ENCODE data around the gene HHIPL1.

HHIPL1 gene

DNA sequence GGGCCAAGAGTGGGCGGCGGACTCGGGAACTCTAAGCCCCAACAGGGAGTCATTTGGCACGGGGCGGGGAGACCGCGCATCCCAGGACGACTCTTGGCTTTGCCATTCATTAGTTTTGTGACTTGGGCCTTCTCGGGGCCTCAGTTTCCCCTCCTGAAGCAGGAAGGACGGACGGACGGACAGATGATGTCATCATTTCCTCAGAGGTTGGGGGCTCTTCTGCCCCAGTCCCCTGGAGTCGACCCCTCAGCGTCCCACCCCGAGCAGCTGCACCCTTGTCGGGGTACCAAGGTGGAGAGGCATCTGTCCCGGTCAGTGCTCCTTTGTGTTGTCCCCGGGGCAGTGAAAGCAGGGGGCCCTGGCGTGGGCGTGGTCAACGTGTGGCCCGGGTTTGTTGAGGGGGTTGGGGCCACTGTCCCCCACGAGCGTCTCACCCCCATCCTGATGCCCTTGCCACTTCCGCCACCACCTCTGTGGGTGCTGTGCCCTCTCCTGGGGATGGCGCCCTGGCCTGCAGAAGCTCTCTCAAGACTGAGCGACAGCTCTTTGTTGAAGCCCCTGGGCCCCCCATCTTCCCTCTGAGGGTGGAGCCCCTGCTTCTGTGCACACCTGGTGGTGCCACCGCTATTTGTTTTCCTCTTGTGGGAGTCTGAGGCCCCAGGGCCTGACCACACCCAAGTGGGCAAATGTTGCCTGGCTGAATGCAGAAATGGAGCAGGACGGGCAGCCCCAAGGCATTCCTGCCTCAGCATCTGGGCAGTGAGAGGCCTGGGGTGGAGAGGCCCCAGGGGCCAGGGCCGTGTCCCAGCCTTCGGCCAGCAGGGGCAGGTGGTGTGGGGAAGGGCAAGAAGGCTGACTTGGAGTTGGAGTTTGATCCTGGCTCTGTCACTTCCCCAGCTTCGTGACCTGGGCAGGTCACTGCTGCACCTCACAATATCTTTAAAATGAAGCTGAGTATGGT lies 896 bp downstream of the HHIPL1 start:
- Histone ChIP-seq H3K4me3 (peak overlapping the region; percentile 58), H3K36me3 (no peaks in the 10 kb centered on the region), H3K9me3 (no peaks in the 10 kb centered on the region), H3K4me2 (peak overlapping the region; percentile 68), H3K27ac (no peak overlapping the region), H4K20me1 (peaks cover 7% of the 10 kb centered on the region; the same call in 1 of the 2 replicates), H3K4me1 (peaks cover 25% of the 10 kb centered on the region), H3K27me3 (peaks cover 42% of the 10 kb centered on the region), H3K9ac (no peak overlapping the region)
- TF ChIP-seq Cebpa-rat (IDR thresholded peaks at IDR 0.05): no peak

GRCh38 chr14:99647411-99647810 lies 2.5 kb downstream of the HHIPL1 start:
- no peaks in the 10 kb centered on the region for H3K36me3 ChIP-seq
- H4K20me1 ChIP-seq: peaks cover 7% of the 10 kb centered on the region; the same call in 1 of the 2 replicates

GRCh38 chr14:99648027-99648784 lies 3.3 kb downstream of the HHIPL1 start:
- Histone ChIP-seq H3K4me2 (no peak overlapping the region), H4K20me1 (peaks cover 7% of the 10 kb centered on the region; the same call in 1 of the 2 replicates), H3K9me3 (no peaks in the 10 kb centered on the region), H3K9ac (no peak overlapping the region), H3K36me3 (no peaks in the 10 kb centered on the region), H3K4me3 (no peak overlapping the region), H3K27me3 (peaks cover 38% of the 10 kb centered on the region), H3K4me1 (peaks cover 41% of the 10 kb centered on the region), H3K27ac (no peak overlapping the region)
- no peak for TF ChIP-seq Cebpa-rat (IDR thresholded peaks at IDR 0.05)

More at GRCh38 chr14:99647411-99647810, 2.5 kb downstream of the HHIPL1 start:
- Histone ChIP-seq H3K27me3 (peaks cover 42% of the 10 kb centered on the region), H3K27ac (no peak overlapping the region), H3K4me1 (peaks cover 36% of the 10 kb centered on the region), H3K9ac (no peak overlapping the region), H3K4me3 (no peak overlapping the region), H3K4me2 (no peak overlapping the region), H3K9me3 (no peaks in the 10 kb centered on the region)
- TF ChIP-seq Cebpa-rat (IDR thresholded peaks at IDR 0.05): no peak

GRCh38 chr14:99649219-99649618 lies 4.3 kb downstream of the HHIPL1 start:
- Histone ChIP-seq H4K20me1 (no peaks in the 10 kb centered on the region; the same call in 1 of the 2 replicates), H3K9ac (no peak overlapping the region), H3K36me3 (no peaks in the 10 kb centered on the region), H3K27me3 (peaks cover 28% of the 10 kb centered on the region), H3K4me2 (no peak overlapping the region), H3K4me1 (peaks cover 42% of the 10 kb centered on the region), H3K4me3 (no peak overlapping the region), H3K9me3 (no peaks in the 10 kb centered on the region), H3K27ac (no peak overlapping the region)
- no peak for TF ChIP-seq Cebpa-rat (IDR thresholded peaks at IDR 0.05)

- no peak for TF ChIP-seq Cebpa-rat (IDR thresholded peaks at IDR 0.05)
- no peaks in the 10 kb centered on the region; the same call in 1 of the 2 replicates for H4K20me1 ChIP-seq
- H3K27me3 ChIP-seq: peaks cover 24% of the 10 kb centered on the region
- H3K9ac ChIP-seq: no peak overlapping the region
- peaks cover 44% of the 10 kb centered on the region for H3K4me1 ChIP-seq
- H3K9me3 ChIP-seq: no peaks in the 10 kb centered on the region
- H3K27ac ChIP-seq: no peak overlapping the region
- no peaks in the 10 kb centered on the region for H3K36me3 ChIP-seq
- no peak overlapping the region for H3K4me2 ChIP-seq
- no peak overlapping the region for H3K4me3 ChIP-seq
Observed at GRCh38 chr14:99649643-99650042, 4.7 kb downstream of the HHIPL1 start.

DNA sequence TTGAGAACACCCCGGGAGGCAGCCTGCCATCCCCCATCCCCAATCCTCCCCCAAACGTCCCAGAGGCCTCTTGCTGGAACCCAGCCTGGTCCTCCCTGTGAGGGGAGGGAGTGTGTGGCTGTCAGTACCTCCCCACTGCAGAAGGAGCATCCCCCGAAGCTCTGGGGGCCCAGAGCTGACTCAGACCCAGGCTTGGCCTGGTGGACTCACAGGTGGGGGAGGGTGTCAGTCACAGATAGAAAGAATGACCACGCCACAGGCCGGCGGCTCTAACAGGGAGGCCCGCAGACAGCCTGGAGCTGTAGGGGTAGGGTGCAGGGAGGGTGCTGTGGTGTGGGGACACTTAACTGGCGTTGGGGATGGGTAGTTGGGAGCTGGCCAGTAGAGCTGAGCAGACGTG lies 5.3 kb downstream of the HHIPL1 start:
- Histone ChIP-seq H3K27ac (no peak overlapping the region), H3K4me2 (no peak overlapping the region), H3K27me3 (peaks cover 18% of the 10 kb centered on the region), H3K9me3 (no peaks in the 10 kb centered on the region), H3K9ac (no peak overlapping the region), H3K4me1 (peaks cover 39% of the 10 kb centered on the region), H4K20me1 (no peaks in the 10 kb centered on the region; the same call in 1 of the 2 replicates), H3K36me3 (no peaks in the 10 kb centered on the region), H3K4me3 (no peak overlapping the region)
- TF ChIP-seq Cebpa-rat (IDR thresholded peaks at IDR 0.05): no peak

- Histone ChIP-seq H3K4me1 (peaks cover 50% of the 10 kb centered on the region), H4K20me1 (no peaks in the 10 kb centered on the region), H3K27ac (no peak overlapping the region), H3K36me3 (no peaks in the 10 kb centered on the region), H3K27me3 (0 out of 2 replicates have a peak, but pooled peaks cover 2% of the 10 kb centered on the region), H3K4me2 (peak overlapping the region; percentile 79), H3K9me3 (no peaks in the 10 kb centered on the region), H3K4me3 (no peak overlapping the region), H3K9ac (no peak overlapping the region)
- TF ChIP-seq Cebpa-rat (IDR thresholded peaks at IDR 0.05): no peak
Observed at GRCh38 chr14:99651953-99652746, 7.2 kb downstream of the HHIPL1 start.

GRCh38 chr14:99654235-99654985 lies 9.5 kb downstream of the HHIPL1 start:
- H3K27ac ChIP-seq: no peak overlapping the region
- no peaks in the 10 kb centered on the region for H3K36me3 ChIP-seq
- no peak overlapping the region for H3K9ac ChIP-seq
- TF ChIP-seq Cebpa-rat (IDR thresholded peaks at IDR 0.05): no peak
- no peaks in the 10 kb centered on the region for H4K20me1 ChIP-seq
- H3K4me1 ChIP-seq: peaks cover 72% of the 10 kb centered on the region
- H3K27me3 ChIP-seq: peaks cover 14% of the 10 kb centered on the region; the same call in 1 of the 2 replicates
- peak overlapping the region; percentile 41 for H3K4me2 ChIP-seq
- H3K4me3 ChIP-seq: no peak overlapping the region
- no peaks in the 10 kb centered on the region for H3K9me3 ChIP-seq
